Skeletal muscle cell (primary cell): ENCODE data around the gene CELSR2.

Source experiments
- DNase-seq: peaks from one replicate; pipeline ENCODE4 v3.0.0-alpha.2; 2010; ENCODE audit warnings: low read depth
- H3K4me3 ChIP-seq: 2 replicates; pipeline ENCODE4 v1.5.1; 2011; ENCODE audit warnings: low read depth, mild to moderate bottlenecking, control low read depth, low read length, moderate library complexity

Gene CELSR2

DNA sequence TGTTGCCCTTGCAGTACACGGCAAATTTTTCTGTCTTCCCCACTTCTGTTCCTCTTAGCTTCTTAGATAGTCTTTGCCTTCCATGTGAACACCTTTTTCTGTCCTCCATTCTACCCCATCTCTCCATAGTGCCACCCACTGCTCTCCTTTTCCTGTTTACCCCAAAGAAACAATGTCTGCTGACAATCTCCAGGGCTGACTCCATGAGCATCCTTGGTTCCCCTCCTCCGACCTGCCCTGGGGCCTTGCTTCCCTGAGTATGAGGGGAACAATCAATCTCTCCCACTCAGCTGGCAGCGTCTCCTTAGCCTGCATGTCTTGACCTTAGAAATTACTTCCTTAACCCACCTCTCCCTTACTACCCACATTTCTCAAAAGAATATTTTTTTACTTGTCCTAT, 69.8 kb downstream of the CELSR2 start:
- H3K4me3 ChIP-seq = no peak overlapping the region
- DNase-seq = no peak

DNA sequence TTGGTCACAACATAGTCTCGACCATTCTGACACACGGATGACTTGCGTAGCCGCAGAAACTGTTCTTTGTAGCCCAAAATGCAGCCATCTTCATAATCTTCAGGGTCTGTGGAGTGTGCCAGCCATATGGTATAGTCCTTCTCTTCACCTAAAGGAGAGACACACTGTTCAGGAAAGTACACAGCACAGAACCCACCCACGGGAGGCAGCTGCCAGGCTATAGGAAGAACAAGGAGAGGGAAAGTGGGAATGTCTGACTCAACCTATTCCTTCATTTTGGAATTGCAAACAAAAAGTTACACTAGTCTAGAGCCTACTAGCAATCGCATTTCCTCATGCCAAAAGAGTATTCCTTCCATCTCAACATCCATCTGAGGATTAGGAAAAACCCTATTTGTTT, 73.6 kb downstream of the CELSR2 start:
- no peak overlapping the region for H3K4me3 ChIP-seq
- no peak for DNase-seq
